ENCODE results near the gene CPAMD8.

GRCh38 chr19:16887353-16888265, 139.0 kb downstream of the CPAMD8 start:
- TF ChIP-seq GATA2 (IDR thresholded peaks at IDR 0.05; ENCODE audit: low read depth, low read length): no peak
- no peak for TF ChIP-seq GATA3 (IDR thresholded peaks at IDR 0.05; ENCODE audit: low read depth, low read length)
